ENCODE data around the gene IKBKE. TPM values are rescaled to one million over a fixed set of nuclear protein-coding genes. Genes with fewer than 3 reads are reported as not detected.

The IKBKE gene
- total and polyA plus RNA-seq, 2 of the 8 experiments (the other 6 are each of a cell fraction or from before 2014, with no cell fraction given): 8.6 to 12.0 TPM

- Histone ChIP-seq H2AK5ac (ENCODE audit: low read depth, low read length) (no peak overlapping the region), H4K5ac (ENCODE audit: insufficient read length, low read depth, low read length) (no peak overlapping the region), H3K27ac (ENCODE audit: low read depth, low read length) (no peak overlapping the region), H3K4me2 (ENCODE audit: insufficient read depth in 1 of 2, low read depth in 2 of 2, low read length in 2 of 2) (no peak overlapping the region), H3K79me1 (ENCODE audit: low read depth, low read length) (no peaks in the 10 kb centered on the region), H3K4ac (replicated peaks; ENCODE audit: insufficient read length, low read depth, low read length) (no peak overlapping the region), H3K4me1 (replicated peaks in 1 of 4; ENCODE audit: control insufficient read depth in 3 of 4, insufficient read depth in 4 of 4, low read length in 3 of 4) (no peaks in the 10 kb centered on the region), H3K36me3 (ENCODE audit: control insufficient read depth in 2 of 4, insufficient read depth in 4 of 4, low read length in 3 of 4) (no peaks in the 10 kb centered on the region), H2BK20ac (ENCODE audit: low read length) (no peak overlapping the region), H3K9ac (replicated peaks in 1 of 4; ENCODE audit: extremely low read depth in 1 of 4, low read depth in 3 of 4, low read length in 3 of 4) (no peak overlapping the region), H3K56ac (replicated peaks; ENCODE audit: insufficient read length, low read depth, low read length) (no peak overlapping the region), H4K91ac (replicated peaks; ENCODE audit: insufficient read length, low read length) (no peak overlapping the region), H3K79me2 (ENCODE audit: control insufficient read depth in 1 of 2, insufficient read depth in 2 of 2, low read length in 2 of 2) (no peaks in the 10 kb centered on the region), H2BK15ac (ENCODE audit: low read length) (no peak overlapping the region), H4K20me1 (replicated peaks in 1 of 2; ENCODE audit: control insufficient read depth in 1 of 2, insufficient read depth in 2 of 2, low read length in 2 of 2) (peaks cover 0 to 2% of the 10 kb centered on the region in 2 experiments), H2AFZ (ENCODE audit: low read length) (no peak overlapping the region), H2BK5ac (ENCODE audit: low read depth, low read length) (no peak overlapping the region), H2BK120ac (replicated peaks; ENCODE audit: low read depth, low read length) (no peak overlapping the region), H3K23ac (ENCODE audit: insufficient read length) (no peak overlapping the region), H3K18ac (ENCODE audit: extremely low read depth, low read length) (no peak overlapping the region), H2BK12ac (ENCODE audit: low read depth, low read length) (no peak overlapping the region), H3K14ac (ENCODE audit: insufficient read length) (no peak overlapping the region), H3K4me3 (ENCODE audit: extremely low read depth in 1 of 4, insufficient read depth in 2 of 4, low read depth in 3 of 4, low read length in 4 of 4) (no peak overlapping the region), H4K8ac (ENCODE audit: extremely low read depth, insufficient read depth, low read length) (no peak overlapping the region), H3K23me2 (ENCODE audit: low read depth, low read length) (no peaks in the 10 kb centered on the region), H3K9me3 (ENCODE audit: insufficient read depth in 2 of 2, low read depth in 1 of 2, low read length in 1 of 2) (no peaks in the 10 kb centered on the region), H3K27me3 (replicated peaks in 1 of 4; ENCODE audit: control insufficient read depth in 3 of 4, extremely low read depth in 1 of 4, insufficient read depth in 3 of 4, low read length in 3 of 4) (no peaks in the 10 kb centered on the region)
- 93% methylated on average over 6 of the region's 6 CpGs; no CpG with 5 or more reads in 1 of the 2 experiments for WGBS, 2 experiments (ENCODE audit: extremely low coverage in 1 of 2, insufficient coverage in 1 of 2, insufficient read length in 1 of 2, insufficient replicate concordance in 2 of 2, low coverage in 1 of 2, low lambda C conversion rate in 2 of 2, missing lambda C conversion rate in 1 of 2)
- CTCF ChIA-PET (ENCODE audit: partially characterized antibody): interaction anchor here (1.0 to 5.8 kb wide), 9 partner anchors 10 to 146 kb away, joined by 3 to 29 read pairs (median 10); partner anchors contain the start of gene RASSF5
- DNase-seq (ENCODE audit: low read depth in 1 of 2, low spot score in 2 of 2) (no peak), FAIRE-seq (no peak)
- TF ChIP-seq BACH1 (IDR thresholded peaks at IDR 0.05; ENCODE audit: low read length) (peak; percentile 52; the same call in 1 of the 2 replicates), TEAD4 (IDR thresholded peaks at IDR 0.05; ENCODE audit: low read depth, low read length) (no peak), MAFK (IDR thresholded peaks at IDR 0.05; ENCODE audit: low read depth, low read length) (peak; percentile 70; the same call in 1 of the 2 replicates), CTCF (IDR thresholded peaks at IDR 0.05; ENCODE audit: control extremely low read depth in 1 of 3, insufficient read depth in 1 of 3, low read depth in 1 of 3, low read length in 3 of 3) (no peak), RXRA (IDR thresholded peaks at IDR 0.05; ENCODE audit: insufficient read depth, low read depth, low read length) (no peak), BCL11A (IDR thresholded peaks at IDR 0.05; ENCODE audit: low read depth in 2 of 2, low read length in 2 of 2) (no peak), ATF2 (IDR thresholded peaks at IDR 0.05; ENCODE audit: low read length) (no peak), ASH2L (IDR thresholded peaks at IDR 0.05; ENCODE audit: low read length) (no peak), TCF12 (IDR thresholded peaks at IDR 0.05; ENCODE audit: low read depth, low read length) (no peak), KDM4A (IDR thresholded peaks at IDR 0.05; ENCODE audit: low read depth, low read length, severe bottlenecking) (no peak)
- POLR2A ChIA-PET (ENCODE audit: partially characterized antibody): interaction anchor here (0.8 kb wide), 1 partner anchor 12 kb away, joined by 4 read pairs; the partner anchor contains the start of gene RASSF5
Observed at GRCh38 chr1:206518743-206519142, 48.5 kb downstream of the IKBKE start.

Measured in H1 (cell line).